Vagina (tissue), 2 donors: ENCODE measurements around the gene PTPRG.

ENCODE experiments used
- CTCF ChIP-seq, 3 experiments: fragments of 450-650 bp in 2 of 3; fragments of 200-600 bp in 1 of 3; sonication (generic) in 1 of 3; IDR thresholded peaks; one replicate each; pipeline ENCODE4 v1.5.1; 2017 to 2019; ENCODE audit warnings: antibody characterized with exemption in 3 of 3, mild to moderate bottlenecking in 2 of 3, moderate library complexity in 2 of 3
- POLR2AphosphoS5 ChIP-seq, 2 donors: sonication (generic); formaldehyde crosslinking; IDR thresholded peaks; one replicate each; pipeline ENCODE4 v1.9.0; 2017; ENCODE audit warnings: antibody characterized with exemption in 2 of 2, mild to moderate bottlenecking in 2 of 2, low read depth in 1 of 2; ENCODE audit not compliant: insufficient read depth in 1 of 2

GRCh38 chr3:61667814-61668213, 106.4 kb downstream of the PTPRG start:
- TF ChIP-seq POLR2AphosphoS5 (IDR thresholded peaks at IDR 0.05; ENCODE audit: insufficient read depth in 1 of 2, low read depth in 1 of 2) (no peak), CTCF (IDR thresholded peaks at IDR 0.05) (no peak)
